Measurements from ENCODE around the gene LY6G5C. TPM values are rescaled to one million over a fixed set of nuclear protein-coding genes. Genes with fewer than 3 reads are reported as not detected.

The LY6G5C gene
- total and polyA plus RNA-seq, 9 of the 15 experiments (the other 6 are each of a cell fraction or from before 2014, with no cell fraction given), result 0.10 to 0.67 (median 0.46) TPM; not detected in 4

- TF ChIP-seq CXXC5 (CRISPR knock-in tag; IDR thresholded peaks at IDR 0.05) (no peak; the same call in none of the 2 replicates), ZNF212 (CRISPR knock-in tag; IDR thresholded peaks at IDR 0.05) (no peak)
- TF ChIP-seq, protein P1, sequence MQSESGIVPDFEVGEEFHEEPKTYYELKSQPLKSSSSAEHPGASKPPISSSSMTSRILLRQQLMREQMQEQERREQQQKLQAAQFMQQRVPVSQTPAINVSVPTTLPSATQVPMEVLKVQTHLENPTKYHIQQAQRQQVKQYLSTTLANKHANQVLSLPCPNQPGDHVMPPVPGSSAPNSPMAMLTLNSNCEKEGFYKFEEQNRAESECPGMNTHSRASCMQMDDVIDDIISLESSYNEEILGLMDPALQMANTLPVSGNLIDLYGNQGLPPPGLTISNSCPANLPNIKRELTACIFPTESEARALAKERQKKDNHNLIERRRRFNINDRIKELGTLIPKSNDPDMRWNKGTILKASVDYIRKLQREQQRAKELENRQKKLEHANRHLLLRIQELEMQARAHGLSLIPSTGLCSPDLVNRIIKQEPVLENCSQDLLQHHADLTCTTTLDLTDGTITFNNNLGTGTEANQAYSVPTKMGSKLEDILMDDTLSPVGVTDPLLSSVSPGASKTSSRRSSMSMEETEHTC (IDR thresholded peaks at IDR 0.05), result peak; percentile 82
Measured at GRCh38 chr6:31651602-31652191, 29.2 kb downstream of the LY6G5C start (continued).

DNA sequence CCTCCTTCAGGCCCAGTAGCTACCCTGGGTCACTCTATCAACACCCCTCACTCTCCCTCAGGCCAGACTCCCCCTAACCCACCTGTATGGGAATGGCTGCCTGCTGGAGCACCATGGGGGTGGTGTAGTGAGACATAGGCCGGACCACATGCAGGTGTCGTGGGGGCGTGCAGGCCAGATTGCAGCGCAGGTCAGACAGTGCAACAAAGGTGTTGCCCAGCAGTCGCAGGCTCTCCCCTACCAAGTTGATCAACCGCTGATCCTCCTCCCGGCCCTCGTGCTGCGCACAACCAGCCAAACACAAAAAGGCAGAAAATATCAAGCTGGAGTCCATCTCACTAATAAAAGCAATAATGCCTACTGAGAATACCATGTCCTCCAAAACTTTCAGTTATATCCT, 35.5 kb downstream of the LY6G5C start:
- H3K4me1 ChIP-seq (replicated peaks in 1 of 2; ENCODE audit: control insufficient read depth in 2 of 2, insufficient read depth in 2 of 2, low read length in 2 of 2), result peaks cover 0 to 5% of the 10 kb centered on the region in 2 experiments; a peak in 1 of 5 replicates
- H3K36me3 ChIP-seq (ENCODE audit: control insufficient read depth, insufficient read depth, low read length), result peaks cover 95% of the 10 kb centered on the region
- H2AFZ ChIP-seq (ENCODE audit: low read depth, low read length), result no peak overlapping the region
- no TSS peak for BruUV-seq (replicated peaks)
- ATAC-seq (no peak), DNase-seq (ENCODE audit: extremely low read depth in 1 of 4, low spot score in 3 of 4) (no peak), FAIRE-seq (no peak)
- no peaks in the 10 kb centered on the region for H3K27me3 ChIP-seq (ENCODE audit: control insufficient read depth in 2 of 2, insufficient read depth in 2 of 2, low read length in 2 of 2)
- ChIA-PET POLR2A (interaction anchor here (0.6 to 11.9 kb wide), 7 partner anchors 7 to 107 kb away, joined by 3 to 190 read pairs (median 4); partner anchors contain the start of genes APOM and BAG6), CTCF (ENCODE audit: low intra/inter-chr PET ratio) (no interaction called here)
- intact Hi-C loops (cut with micrococcal nuclease), result no loop called here
- WGBS (ENCODE audit: insufficient coverage, low coverage, missing lambda C conversion rate), result 92% methylated on average over 9 of the region's 9 CpGs
- in situ Hi-C loops (cut with MboI), result no loop called here
- peak overlapping the region in 1 of 2 experiments; percentile 11; a peak in 1 of 4 replicates for H3K9ac ChIP-seq (ENCODE audit: insufficient read depth in 1 of 2, low read depth in 2 of 2, low read length in 2 of 2)
- H3K9me1 ChIP-seq (ENCODE audit: control insufficient read depth, insufficient read depth, low read length), result no peaks in the 10 kb centered on the region
- no peak overlapping the region for H3K27ac ChIP-seq (ENCODE audit: extremely low read depth, low read depth, low read length)
- peaks cover 20% of the 10 kb centered on the region for H3K79me2 ChIP-seq (ENCODE audit: control insufficient read depth, insufficient read depth, low read length)
- H4K20me1 ChIP-seq (replicated peaks; ENCODE audit: control insufficient read depth, insufficient read depth, low read length), result no peaks in the 10 kb centered on the region
- TF ChIP-seq POLR2AphosphoS5 (IDR thresholded peaks at IDR 0.05; ENCODE audit: control insufficient read depth, insufficient read depth, low read depth, low read length), result peak; percentile 12; the same call in 1 of the 2 replicates
- no peak for TF ChIP-seq CBFB (CRISPR knock-in tag; IDR thresholded peaks at IDR 0.05)
- TF ChIP-seq TEAD2 (tag; IDR thresholded peaks at IDR 0.05), result no peak
- no peak for TF ChIP-seq RUNX1 (IDR thresholded peaks at IDR 0.05; ENCODE audit: low read depth)
- TF ChIP-seq HMGN3 (IDR thresholded peaks at IDR 0.05; ENCODE audit: borderline replicate concordance, extremely low read depth, insufficient read length, low read depth, low read length), result no peak
- TF ChIP-seq, protein P2, sequence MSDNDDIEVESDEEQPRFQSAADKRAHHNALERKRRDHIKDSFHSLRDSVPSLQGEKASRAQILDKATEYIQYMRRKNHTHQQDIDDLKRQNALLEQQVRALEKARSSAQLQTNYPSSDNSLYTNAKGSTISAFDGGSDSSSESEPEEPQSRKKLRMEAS (CRISPR knock-in tag; IDR thresholded peaks at IDR 0.05), result no peak
- TF ChIP-seq RBFOX2 (IDR thresholded peaks at IDR 0.05; ENCODE audit: low read depth, low read length), result peak; percentile 42
- TF ChIP-seq CCAR2 (IDR thresholded peaks at IDR 0.05; ENCODE audit: low read depth, low read length), result no peak
- TF ChIP-seq ZSCAN32 (CRISPR knock-in tag; IDR thresholded peaks at IDR 0.05), result no peak
- TF ChIP-seq ZNF668 (CRISPR knock-in tag; IDR thresholded peaks at IDR 0.05), result no peak
- peak; percentile 46; the same call in 1 of the 2 replicates for TF ChIP-seq POLR2G (IDR thresholded peaks at IDR 0.05; ENCODE audit: low read depth, low read length)
- TF ChIP-seq ZNF146 (CRISPR knock-in tag; IDR thresholded peaks at IDR 0.05; ENCODE audit: unreplicated experiment), result no peak
- no peak for TF ChIP-seq MEF2A (IDR thresholded peaks at IDR 0.05; ENCODE audit: control insufficient read depth, low read depth, low read length)
- no peak for TF ChIP-seq ETV1 (tag; conservative IDR thresholded peaks at IDR 0.05; ENCODE audit: low read depth)
- H3K4me3 ChIP-seq, result no peak overlapping the region
- H3K9me3 ChIP-seq (replicated peaks; ENCODE audit: control insufficient read depth, insufficient read depth, low read depth, low read length), result no peaks in the 10 kb centered on the region
- no peak overlapping the region for H3K4me2 ChIP-seq (ENCODE audit: insufficient read depth, low read length)
